ENCODE measurements around the gene CDK6.

CDK6 gene

DNA sequence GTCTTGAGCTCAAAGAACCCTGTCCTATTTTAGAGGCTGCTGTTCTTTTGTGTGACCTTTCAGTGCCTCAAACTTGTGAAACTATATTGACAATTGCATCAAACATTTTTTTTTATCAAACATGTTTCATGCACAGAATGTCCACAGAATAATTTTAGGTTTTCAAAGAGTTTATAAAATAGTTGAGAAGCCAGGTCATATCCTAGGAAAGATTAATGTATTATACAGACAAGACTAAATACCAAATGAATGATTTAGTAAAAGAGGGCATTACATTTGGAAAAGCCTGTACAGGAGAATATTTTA lies 67.0 kb downstream of the CDK6 start:
- DNase-seq (ENCODE audit: extremely low spot score), result no peak
- POLR2A ChIA-PET, result no interaction called here
- TF ChIP-seq, protein P1, sequence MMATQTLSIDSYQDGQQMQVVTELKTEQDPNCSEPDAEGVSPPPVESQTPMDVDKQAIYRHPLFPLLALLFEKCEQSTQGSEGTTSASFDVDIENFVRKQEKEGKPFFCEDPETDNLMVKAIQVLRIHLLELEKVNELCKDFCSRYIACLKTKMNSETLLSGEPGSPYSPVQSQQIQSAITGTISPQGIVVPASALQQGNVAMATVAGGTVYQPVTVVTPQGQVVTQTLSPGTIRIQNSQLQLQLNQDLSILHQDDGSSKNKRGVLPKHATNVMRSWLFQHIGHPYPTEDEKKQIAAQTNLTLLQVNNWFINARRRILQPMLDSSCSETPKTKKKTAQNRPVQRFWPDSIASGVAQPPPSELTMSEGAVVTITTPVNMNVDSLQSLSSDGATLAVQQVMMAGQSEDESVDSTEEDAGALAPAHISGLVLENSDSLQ (IDR thresholded peaks at IDR 0.05), result no peak
- no peak for TF ChIP-seq ELF4 (IDR thresholded peaks at IDR 0.05)
- no peak for TF ChIP-seq ZNF384 (IDR thresholded peaks at IDR 0.05)
- no peak for TF ChIP-seq FOXM1 (IDR thresholded peaks at IDR 0.05; ENCODE audit: borderline replicate concordance)
- TF ChIP-seq TARDBP (IDR thresholded peaks at IDR 0.05), result no peak
- CTCF ChIA-PET, result no interaction called here

DNA sequence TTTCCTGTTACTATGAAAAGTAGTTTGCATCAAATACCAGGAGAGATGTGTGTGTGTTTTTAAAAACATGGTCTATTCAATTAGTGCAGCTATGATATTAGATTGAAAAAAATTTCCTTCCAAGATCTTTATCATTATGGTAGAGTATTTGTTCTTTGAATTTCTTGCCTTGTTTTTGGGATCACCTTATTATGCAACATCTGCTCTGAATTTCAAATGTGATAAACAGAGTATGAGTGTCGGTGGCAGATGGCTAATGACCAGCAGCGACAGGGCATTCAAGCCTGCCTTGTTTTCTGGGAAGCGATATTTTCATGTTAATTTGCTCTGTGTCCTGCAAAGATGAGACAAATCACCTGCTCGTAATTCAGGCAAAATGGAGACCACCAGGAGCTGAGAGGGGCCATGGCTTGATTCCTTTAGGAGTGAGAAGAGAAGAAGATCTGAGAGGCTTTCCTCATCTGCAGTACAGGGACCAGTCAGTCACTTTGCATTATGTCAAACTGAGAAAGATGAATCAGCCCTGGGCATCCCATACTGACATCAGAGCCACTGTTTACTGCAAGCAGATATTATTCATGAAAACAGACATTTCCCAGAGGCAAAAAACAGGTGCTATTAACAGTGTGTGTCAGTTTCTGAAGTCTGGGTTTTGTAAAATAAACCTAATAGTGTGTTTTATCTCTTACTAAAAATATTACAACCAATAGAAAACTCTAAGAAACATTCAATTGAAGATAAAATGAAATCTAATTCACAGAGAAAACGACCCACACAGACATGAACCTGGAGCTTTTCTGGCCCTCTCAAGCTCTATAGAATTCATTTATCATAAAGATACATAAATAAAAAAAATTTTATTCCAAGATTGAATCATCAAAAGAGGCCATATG lies 67.6 kb downstream of the CDK6 start:
- CTCF ChIA-PET, result no interaction called here
- TF ChIP-seq FOXM1 (IDR thresholded peaks at IDR 0.05; ENCODE audit: borderline replicate concordance), result no peak
- no peak for TF ChIP-seq BHLHE40 (IDR thresholded peaks at IDR 0.05; ENCODE audit: borderline replicate concordance)
- no peak for TF ChIP-seq HDGF (IDR thresholded peaks at IDR 0.05; ENCODE audit: borderline replicate concordance)
- no peak for TF ChIP-seq ZNF384 (IDR thresholded peaks at IDR 0.05)
- TF ChIP-seq FOXA1 (IDR thresholded peaks at IDR 0.05), result no peak
- no peak for TF ChIP-seq LEF1 (IDR thresholded peaks at IDR 0.05; ENCODE audit: borderline replicate concordance)
- no peak for TF ChIP-seq FOXK2 (IDR thresholded peaks at IDR 0.05)
- no peak for TF ChIP-seq SP1 (IDR thresholded peaks at IDR 0.05)
- TF ChIP-seq ELF4 (IDR thresholded peaks at IDR 0.05), result no peak
- no peak for TF ChIP-seq NFRKB (IDR thresholded peaks at IDR 0.05)
- no peak for TF ChIP-seq L3MBTL2 (conservative IDR thresholded peaks at IDR 0.05)
- no peak for TF ChIP-seq SUZ12 (IDR thresholded peaks at IDR 0.05)
- no peak for DNase-seq (ENCODE audit: extremely low spot score)
- POLR2A ChIA-PET, result no interaction called here

DNA sequence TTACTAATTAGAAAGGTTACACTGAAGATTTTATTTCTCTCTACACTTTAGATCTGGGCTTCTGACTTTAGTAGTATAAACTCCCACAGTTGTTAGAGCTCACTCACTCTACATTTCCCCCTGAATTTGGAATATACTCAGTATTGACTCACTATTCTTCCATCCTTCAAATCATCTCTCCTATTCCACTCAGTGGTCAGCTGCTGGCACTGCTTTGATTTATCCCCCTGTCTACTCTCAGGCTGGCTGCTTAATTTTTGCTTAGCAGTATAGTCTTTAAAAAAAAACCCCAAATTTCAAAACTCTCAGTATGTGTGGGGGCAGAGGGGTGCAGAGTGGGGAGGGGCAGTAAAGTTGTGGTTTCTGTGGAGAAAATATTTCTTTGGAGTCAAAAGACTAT lies 68.9 kb downstream of the CDK6 start:
- ChIA-PET CTCF (no interaction called here), POLR2A (no interaction called here)
- TF ChIP-seq FOXA1 (IDR thresholded peaks at IDR 0.05) (no peak), SUZ12 (IDR thresholded peaks at IDR 0.05) (no peak), ZNF384 (IDR thresholded peaks at IDR 0.05) (no peak), BHLHE40 (IDR thresholded peaks at IDR 0.05; ENCODE audit: borderline replicate concordance) (no peak), ARNT (IDR thresholded peaks at IDR 0.05) (no peak), CTBP1 (IDR thresholded peaks at IDR 0.05; ENCODE audit: borderline replicate concordance) (no peak), FOXK2 (IDR thresholded peaks at IDR 0.05) (no peak), ELF4 (IDR thresholded peaks at IDR 0.05) (no peak), TARDBP (IDR thresholded peaks at IDR 0.05) (no peak), SP1 (IDR thresholded peaks at IDR 0.05) (no peak), FOXM1 (IDR thresholded peaks at IDR 0.05; ENCODE audit: borderline replicate concordance) (no peak)
- TF ChIP-seq, protein P1 (IDR thresholded peaks at IDR 0.05), result no peak
- no peak for DNase-seq (ENCODE audit: extremely low spot score)

DNA sequence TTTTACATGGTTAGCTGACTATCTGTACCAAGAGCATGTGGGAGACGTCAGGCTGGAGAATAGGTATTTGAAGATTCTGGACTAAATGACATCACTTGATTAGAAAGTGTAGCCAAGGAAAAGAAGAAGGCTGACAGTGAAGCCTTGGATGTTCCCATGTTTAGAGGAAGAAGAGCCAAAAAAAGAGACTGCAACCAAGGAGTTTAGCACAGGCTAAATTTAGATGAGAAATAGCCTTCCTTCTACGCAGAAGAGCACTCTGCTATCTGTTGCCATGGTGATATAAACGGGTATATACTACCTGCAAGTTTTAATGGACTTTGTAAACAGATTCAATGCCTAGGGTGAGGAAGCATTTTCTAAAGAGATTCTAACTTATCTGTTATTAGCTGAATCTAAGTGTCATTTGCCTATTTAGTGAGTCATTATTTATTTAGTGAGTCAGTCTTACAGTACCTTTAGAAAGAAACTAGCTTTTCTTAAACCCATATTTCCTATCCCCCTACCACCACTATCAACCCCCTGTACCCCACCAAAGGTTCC lies 69.8 kb downstream of the CDK6 start:
- CTCF ChIA-PET, result no interaction called here
- no peak for TF ChIP-seq TARDBP (IDR thresholded peaks at IDR 0.05)
- no peak for TF ChIP-seq FOXK2 (IDR thresholded peaks at IDR 0.05)
- no peak for TF ChIP-seq SUZ12 (IDR thresholded peaks at IDR 0.05)
- TF ChIP-seq, protein P1 (IDR thresholded peaks at IDR 0.05), result no peak
- no peak for TF ChIP-seq L3MBTL2 (conservative IDR thresholded peaks at IDR 0.05)
- no peak for TF ChIP-seq CTBP1 (IDR thresholded peaks at IDR 0.05; ENCODE audit: borderline replicate concordance)
- no peak for TF ChIP-seq FOXM1 (IDR thresholded peaks at IDR 0.05; ENCODE audit: borderline replicate concordance)
- no peak for TF ChIP-seq FOXA1 (IDR thresholded peaks at IDR 0.05)
- TF ChIP-seq BHLHE40 (IDR thresholded peaks at IDR 0.05; ENCODE audit: borderline replicate concordance), result no peak
- TF ChIP-seq ELF4 (IDR thresholded peaks at IDR 0.05), result no peak
- TF ChIP-seq ARNT (IDR thresholded peaks at IDR 0.05), result no peak
- TF ChIP-seq HDGF (IDR thresholded peaks at IDR 0.05; ENCODE audit: borderline replicate concordance), result no peak
- TF ChIP-seq LEF1 (IDR thresholded peaks at IDR 0.05; ENCODE audit: borderline replicate concordance), result no peak
- TF ChIP-seq NFRKB (IDR thresholded peaks at IDR 0.05), result no peak
- no peak for TF ChIP-seq SP1 (IDR thresholded peaks at IDR 0.05)
- no peak for TF ChIP-seq ZNF384 (IDR thresholded peaks at IDR 0.05)
- DNase-seq (ENCODE audit: extremely low spot score), result no peak
- POLR2A ChIA-PET, result no interaction called here

DNA sequence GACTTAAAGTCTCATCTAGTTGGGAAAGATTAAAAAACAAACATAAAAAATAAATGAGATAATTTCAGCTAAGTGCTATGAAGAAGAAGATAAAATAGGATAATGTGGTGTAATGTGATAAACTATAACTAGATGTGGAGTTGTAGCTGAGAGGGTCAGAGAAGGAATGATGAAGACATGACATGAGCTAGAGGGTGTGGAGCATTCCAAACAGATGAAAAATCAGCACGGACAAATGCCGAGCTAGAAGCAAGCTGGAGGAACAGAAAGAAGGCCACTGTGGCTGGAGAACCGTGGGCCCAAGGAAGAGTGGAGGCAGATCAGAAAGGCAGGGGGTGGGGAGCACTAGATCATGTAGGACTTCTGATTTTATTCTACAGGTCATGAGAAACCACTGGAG lies 70.6 kb downstream of the CDK6 start:
- CTCF ChIA-PET, result no interaction called here
- DNase-seq (ENCODE audit: extremely low spot score), result no peak
- TF ChIP-seq ELF4 (IDR thresholded peaks at IDR 0.05) (no peak), FOXM1 (IDR thresholded peaks at IDR 0.05; ENCODE audit: borderline replicate concordance) (no peak), SUZ12 (IDR thresholded peaks at IDR 0.05) (no peak), HDGF (IDR thresholded peaks at IDR 0.05; ENCODE audit: borderline replicate concordance) (no peak), ARNT (IDR thresholded peaks at IDR 0.05) (no peak)
- POLR2A ChIA-PET, result no interaction called here

DNA sequence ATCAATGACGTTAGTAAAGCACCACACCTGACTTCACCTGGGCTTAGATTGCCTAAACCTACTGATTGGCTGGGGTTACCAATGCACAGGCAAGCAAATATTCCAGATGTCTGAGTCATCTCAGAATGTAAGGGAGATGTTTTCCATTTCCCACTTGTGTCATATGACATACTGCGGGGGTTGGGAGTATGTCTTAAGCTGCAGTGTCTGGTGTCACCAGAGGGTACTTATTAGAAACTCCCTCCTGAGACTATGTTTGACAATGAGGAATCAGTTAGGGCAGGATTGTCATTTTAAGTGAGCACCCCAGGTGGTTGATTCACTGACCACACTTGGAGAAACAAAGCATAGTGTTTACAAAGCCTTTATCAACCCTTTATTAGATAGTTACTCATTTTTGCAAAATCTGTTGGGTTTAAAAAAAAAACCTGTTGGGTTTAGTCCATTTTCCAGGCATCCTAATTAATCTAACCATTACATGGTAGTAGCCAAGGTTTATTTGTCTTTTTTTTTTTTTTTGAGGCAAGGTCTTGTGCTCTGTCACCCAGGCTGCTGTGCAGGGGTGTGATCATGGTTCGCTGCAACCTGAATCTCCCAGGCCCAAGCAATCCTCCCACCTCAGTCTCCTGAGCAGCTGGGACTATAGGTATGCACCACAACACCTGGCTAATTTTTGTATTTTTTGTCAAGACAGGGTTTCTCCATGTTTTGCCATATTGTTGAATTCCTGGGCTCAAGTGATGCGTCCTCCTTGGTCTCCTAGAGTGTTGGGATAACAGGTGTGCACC lies 72.5 kb downstream of the CDK6 start:
- ChIA-PET CTCF (no interaction called here), POLR2A (no interaction called here)
- DNase-seq (ENCODE audit: extremely low spot score), result peak; percentile 43
- TF ChIP-seq HDGF (IDR thresholded peaks at IDR 0.05; ENCODE audit: borderline replicate concordance) (no peak), L3MBTL2 (conservative IDR thresholded peaks at IDR 0.05) (no peak), BHLHE40 (IDR thresholded peaks at IDR 0.05; ENCODE audit: borderline replicate concordance) (no peak), SUZ12 (IDR thresholded peaks at IDR 0.05) (no peak), ZNF384 (IDR thresholded peaks at IDR 0.05) (no peak), NFRKB (IDR thresholded peaks at IDR 0.05) (no peak), TARDBP (IDR thresholded peaks at IDR 0.05) (no peak), FOXM1 (IDR thresholded peaks at IDR 0.05; ENCODE audit: borderline replicate concordance) (no peak)
- TF ChIP-seq, protein P1 (IDR thresholded peaks at IDR 0.05), result 0 out of 2 replicates have a peak, but pooled peaks have one; percentile 18
